ENCODE results near the gene MMP13. TPM values are rescaled to one million over a fixed set of nuclear protein-coding genes. Genes with fewer than 3 reads are reported as not detected.
A peak's percentile ranks its signal among the peaks of the same experiment; 100 is the strongest.

MMP13 gene
- total RNA-seq, 1 donor from 2014 or later = not detected

- FAIRE-seq = no peak
Measured at GRCh38 chr11:102934735-102935134, 20.8 kb downstream of the MMP13 start.

GRCh38 chr11:102933627-102934026, 21.9 kb downstream of the MMP13 start:
- DNase-seq (ENCODE audit: low read depth) (no peak), FAIRE-seq (no peak)
- H3K4me3 ChIP-seq (ENCODE audit: low read depth, low read length) = no peak overlapping the region
- no peaks in the 10 kb centered on the region for H3K36me3 ChIP-seq (ENCODE audit: control insufficient read depth, insufficient read depth, low read length)
- no peaks in the 10 kb centered on the region for H3K27me3 ChIP-seq (ENCODE audit: control insufficient read depth, insufficient read depth, low read length)
- TF ChIP-seq CTCF (IDR thresholded peaks at IDR 0.05; ENCODE audit: insufficient read depth, low read length, severe bottlenecking) = no peak

More at GRCh38 chr11:102934735-102935134, 20.8 kb downstream of the MMP13 start:
- no peak overlapping the region for H3K4me3 ChIP-seq (ENCODE audit: low read depth, low read length)
- TF ChIP-seq CTCF (IDR thresholded peaks at IDR 0.05; ENCODE audit: insufficient read depth, low read length, severe bottlenecking) = no peak
- no peaks in the 10 kb centered on the region for H3K27me3 ChIP-seq (ENCODE audit: control insufficient read depth, insufficient read depth, low read length)
- no peaks in the 10 kb centered on the region for H3K36me3 ChIP-seq (ENCODE audit: control insufficient read depth, insufficient read depth, low read length)
- DNase-seq (ENCODE audit: low read depth) = no peak

GRCh38 chr11:102932678-102933077, 22.9 kb downstream of the MMP13 start:
- Histone ChIP-seq H3K4me3 (ENCODE audit: low read depth, low read length) (no peak overlapping the region), H3K36me3 (ENCODE audit: control insufficient read depth, insufficient read depth, low read length) (no peaks in the 10 kb centered on the region), H3K27me3 (ENCODE audit: control insufficient read depth, insufficient read depth, low read length) (no peaks in the 10 kb centered on the region)
- TF ChIP-seq CTCF (IDR thresholded peaks at IDR 0.05; ENCODE audit: insufficient read depth, low read length, severe bottlenecking) = no peak
- FAIRE-seq = no peak
- DNase-seq (ENCODE audit: low read depth) = no peak

- Histone ChIP-seq H3K4me3 (ENCODE audit: low read depth, low read length) (no peak overlapping the region), H3K36me3 (ENCODE audit: control insufficient read depth, insufficient read depth, low read length) (no peaks in the 10 kb centered on the region), H3K27me3 (ENCODE audit: control insufficient read depth, insufficient read depth, low read length) (no peaks in the 10 kb centered on the region)
- TF ChIP-seq CTCF (IDR thresholded peaks at IDR 0.05; ENCODE audit: insufficient read depth, low read length, severe bottlenecking) = no peak
- DNase-seq (ENCODE audit: low read depth) (no peak), FAIRE-seq (no peak)
Measured at GRCh38 chr11:102930451-102930850, 25.1 kb downstream of the MMP13 start.

- Histone ChIP-seq H3K36me3 (ENCODE audit: control insufficient read depth, insufficient read depth, low read length) (no peaks in the 10 kb centered on the region), H3K27me3 (ENCODE audit: control insufficient read depth, insufficient read depth, low read length) (no peaks in the 10 kb centered on the region), H3K4me3 (ENCODE audit: low read depth, low read length) (no peak overlapping the region)
- no peak for FAIRE-seq
- TF ChIP-seq CTCF (IDR thresholded peaks at IDR 0.05; ENCODE audit: insufficient read depth, low read length, severe bottlenecking) = no peak
- DNase-seq (ENCODE audit: low read depth) = peak; percentile 52
Measured at GRCh38 chr11:102929972-102930371, 25.6 kb downstream of the MMP13 start.

GRCh38 chr11:102929166-102929565, 26.4 kb downstream of the MMP13 start:
- DNase-seq (ENCODE audit: low read depth) = no peak
- H3K4me3 ChIP-seq (ENCODE audit: low read depth, low read length) = no peak overlapping the region
- no peaks in the 10 kb centered on the region for H3K27me3 ChIP-seq (ENCODE audit: control insufficient read depth, insufficient read depth, low read length)
- FAIRE-seq = no peak
- no peak for TF ChIP-seq CTCF (IDR thresholded peaks at IDR 0.05; ENCODE audit: insufficient read depth, low read length, severe bottlenecking)
- no peaks in the 10 kb centered on the region for H3K36me3 ChIP-seq (ENCODE audit: control insufficient read depth, insufficient read depth, low read length)
